Liver (tissue), 9 donors: Measurements from ENCODE around the gene PAIP2. TPM values are rescaled to one million over a fixed set of nuclear protein-coding genes. Genes with fewer than 3 reads are reported as not detected.
A peak's percentile ranks its signal among the peaks of the same experiment; 100 is the strongest.

ENCODE experiments used
- DNase-seq: peaks from one replicate; pipeline ENCODE4 v3.0.0-alpha.2; 2017; ENCODE audit warnings: low spot score
- H3K27ac ChIP-seq, 2 donors: one replicate each; pipeline ENCODE4 v1.7.0; 2013; ENCODE audit warnings: inconsistent platforms in 2 of 2, low read length in 2 of 2, control low read depth in 1 of 2, low read depth in 1 of 2, mild to moderate bottlenecking in 1 of 2
- H3K27me3 ChIP-seq, 4 donors: one replicate each; pipeline versions ENCODE4 v1.6.1 to v1.7.0; 2013; ENCODE audit warnings: low read length in 3 of 4, inconsistent platforms in 1 of 4, mild to moderate bottlenecking in 1 of 4, moderate library complexity in 1 of 4; ENCODE audit not compliant: control insufficient read depth in 4 of 4, insufficient read depth in 4 of 4
- H3K36me3 ChIP-seq, 4 donors: one replicate each; pipeline versions ENCODE4 v1.6.1 to v1.7.0; 2013; ENCODE audit warnings: low read length in 3 of 4, mild to moderate bottlenecking in 3 of 4, low read depth in 1 of 4, moderate library complexity in 1 of 4; ENCODE audit not compliant: control insufficient read depth in 4 of 4, insufficient read depth in 3 of 4
- H3K4me1 ChIP-seq, 4 donors: one replicate each; pipeline versions ENCODE4 v1.6.1 to v1.7.0; 2013; ENCODE audit warnings: low read length in 3 of 4, mild to moderate bottlenecking in 3 of 4, moderate library complexity in 1 of 4; ENCODE audit not compliant: control insufficient read depth in 4 of 4, insufficient read depth in 4 of 4
- H3K4me3 ChIP-seq, 3 donors: one replicate each; pipeline versions ENCODE4 v1.6.1 to v1.7.0; 2013; ENCODE audit warnings: low read length in 3 of 3, control low read depth in 1 of 3, low read depth in 1 of 3, mild to moderate bottlenecking in 1 of 3
- H3K9ac ChIP-seq, 2 donors: one replicate each; pipeline ENCODE4 v1.7.0; 2013; ENCODE audit warnings: low read length in 2 of 2, mild to moderate bottlenecking in 2 of 2, moderate library complexity in 2 of 2, control low read depth in 1 of 2, low read depth in 1 of 2
- H3K9me3 ChIP-seq, 4 donors: one replicate each; pipeline versions ENCODE4 v1.6.1 to v1.7.0; 2013; ENCODE audit warnings: low read length in 3 of 4; ENCODE audit not compliant: control insufficient read depth in 4 of 4
- ATF3 ChIP-seq: IDR thresholded peaks from 2 replicates; pipeline ENCODE4 v1.6.1; 2016; ENCODE audit warnings: antibody characterized with exemption
- CTCF ChIP-seq: fragments of 150-350 bp; IDR thresholded peaks from 2 replicates; pipeline ENCODE4 v1.5.1; 2017; ENCODE audit warnings: improper control_type of control experiment, low read depth, low read length; ENCODE audit not compliant: missing input control
- EGR1 ChIP-seq, 2 donors: IDR thresholded peaks; 2 replicates each; pipeline ENCODE4 v1.6.1; 2016 to 2018; ENCODE audit warnings: antibody characterized with exemption in 2 of 2, low read depth in 2 of 2
- FOXA1 ChIP-seq: IDR thresholded peaks from 2 replicates; pipeline ENCODE4 v1.6.1; 2016; ENCODE audit warnings: antibody characterized with exemption
- FOXA2 ChIP-seq: IDR thresholded peaks from 2 replicates; pipeline ENCODE4 v1.6.1; 2016; ENCODE audit warnings: antibody characterized with exemption
- GABPA ChIP-seq, 2 donors: IDR thresholded peaks in 1 of 2; conservative IDR thresholded peaks in 1 of 2; 2 replicates each; pipeline ENCODE4 v1.6.1; 2016; ENCODE audit warnings: antibody characterized with exemption in 2 of 2, mild to moderate bottlenecking in 1 of 2, moderate library complexity in 1 of 2
- HNF4A ChIP-seq, 2 donors: conservative IDR thresholded peaks; 2 replicates each; pipeline ENCODE4 v1.6.1; 2016; ENCODE audit warnings: antibody characterized with exemption in 2 of 2, mild to moderate bottlenecking in 2 of 2
- HNF4G ChIP-seq: IDR thresholded peaks from 2 replicates; pipeline ENCODE4 v1.6.1; 2016; ENCODE audit warnings: antibody characterized with exemption
- JUND ChIP-seq, 2 donors: IDR thresholded peaks; 2 replicates each; pipeline ENCODE4 v1.6.1; 2016; ENCODE audit warnings: antibody characterized with exemption in 2 of 2
- MAX ChIP-seq: IDR thresholded peaks from 2 replicates; pipeline ENCODE4 v1.6.1; 2016; ENCODE audit warnings: antibody characterized with exemption
- NR2F2 ChIP-seq: IDR thresholded peaks from 2 replicates; pipeline ENCODE4 v1.6.1; 2016; ENCODE audit warnings: antibody characterized with exemption
- RAD21 ChIP-seq, 2 donors: IDR thresholded peaks; 2 replicates each; pipeline ENCODE4 v1.6.1; 2016; ENCODE audit warnings: antibody characterized with exemption in 2 of 2, mild to moderate bottlenecking in 2 of 2
- REST ChIP-seq: IDR thresholded peaks from 2 replicates; pipeline ENCODE4 v1.6.1; 2016; ENCODE audit warnings: antibody characterized with exemption, mild to moderate bottlenecking
- RXRA ChIP-seq, 2 donors: IDR thresholded peaks; 2 replicates each; pipeline ENCODE4 v1.6.1; 2017 to 2018; ENCODE audit warnings: antibody characterized with exemption in 2 of 2, mild to moderate bottlenecking in 1 of 2
- SP1 ChIP-seq: IDR thresholded peaks from 2 replicates; pipeline ENCODE4 v1.6.1; 2018; ENCODE audit warnings: antibody characterized with exemption, mild to moderate bottlenecking
- TAF1 ChIP-seq: conservative IDR thresholded peaks from 2 replicates; pipeline ENCODE4 v1.6.1; 2016; ENCODE audit warnings: antibody characterized with exemption, mild to moderate bottlenecking
- YY1 ChIP-seq: IDR thresholded peaks from 2 replicates; pipeline ENCODE4 v1.6.1; 2016; ENCODE audit warnings: antibody characterized with exemption, mild to moderate bottlenecking
- WGBS: extraction: QIAGEN DNeasy Blood & Tissue Kit; methylation state at CpG from one replicate; pipeline ENCODE4 v1.1.7; 2013; 5-methylcytosine and 5-hydroxymethylcytosine counted together
- polyA plus RNA-seq, 2 donors: library from polyadenylated mRNA; stranded (reverse) in 1 of 2; unstranded in 1 of 2; fragments of 200-250 nt in 1 of 2; fragments of >200 nt in 1 of 2; fragmentation: Nextera tagmentation in 1 of 2; extraction: Ambion mirVana in 1 of 2; gene quantifications; one replicate each; pipeline versions ENCODE4 v1.2.1 to v1.2.3, GENCODE V29; 2013 to 2015
- total RNA-seq, 2 donors: library from RNA; depleted of rRNA; stranded (reverse); fragments of >200 nt; gene quantifications; one replicate each; pipeline ENCODE4 v1.2.3, GENCODE V29; 2014
- TF ChIP-seq, protein P1 (sequence below): IDR thresholded peaks from 2 replicates; pipeline ENCODE4 v1.6.1; 2016; ENCODE audit warnings: antibody characterized with exemption
- donor health status: healthy.
- donor health status: healthy.
- donor health status: healthy.
- donor health status: healthy.
- donor health status: healthy.

Gene PAIP2
- total and polyA plus RNA-seq, 4 donors: 41.5 to 63.2 (median 45.1) TPM

DNA sequence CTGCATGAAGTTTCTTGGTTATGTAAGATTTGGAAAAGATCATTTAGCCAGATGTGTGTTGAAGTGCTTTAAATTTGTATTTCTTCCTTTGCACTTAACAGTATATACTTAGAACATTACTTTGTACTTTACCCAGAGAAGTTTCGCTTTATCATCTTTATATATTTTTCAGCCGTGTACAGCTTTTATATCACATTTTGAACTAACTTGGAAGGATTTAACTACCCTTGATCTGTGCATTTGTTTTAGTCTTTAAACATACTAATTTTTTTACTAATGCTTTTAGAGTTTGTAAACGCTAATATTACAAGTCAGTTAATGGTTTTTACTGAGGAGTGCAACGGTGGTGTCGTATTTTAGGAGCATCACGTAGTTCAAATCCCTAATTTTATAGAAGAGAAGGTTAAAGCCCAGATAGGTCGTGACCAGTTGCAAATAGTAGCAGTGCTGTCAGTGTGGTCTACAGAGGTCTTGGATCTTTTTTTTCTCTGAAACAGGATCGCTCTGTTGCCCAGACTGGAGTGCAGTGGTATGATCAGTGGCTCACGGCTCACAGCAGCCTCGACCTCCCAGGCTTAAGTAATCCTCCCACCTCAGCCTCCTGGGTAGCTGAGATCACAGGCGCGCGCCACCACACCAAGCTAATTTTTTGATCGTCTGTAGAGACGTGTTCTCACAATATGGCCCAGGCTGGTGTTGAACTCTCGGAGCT, 46.2 kb upstream of the PAIP2 start:
- Histone ChIP-seq H3K27ac (peak overlapping the region; percentile 100), H3K36me3 (no peaks in the 10 kb centered on the region), H3K4me3 (peak overlapping the region; percentile 83 to 94 (median 88)), H3K9ac (peak overlapping the region in 1 of 2 donors; percentile 99), H3K9me3 (no peaks in the 10 kb centered on the region), H3K4me1 (peaks cover 7 to 40% (median 28%) of the 10 kb centered on the region in 4 donors), H3K27me3 (no peaks in the 10 kb centered on the region)
- WGBS: 39% methylated on average over 16 of the region's 16 CpGs
- DNase-seq: no peak
- TF ChIP-seq NR2F2 (no peak), CTCF (no peak), RAD21 (IDR thresholded peaks at IDR 0.05) (no peak), HNF4A (conservative IDR thresholded peaks at IDR 0.05) (no peak), EGR1 (IDR thresholded peaks at IDR 0.05; ENCODE audit: low read depth in 2 of 2) (no peak), MAX (no peak), YY1 (no peak), TAF1 (no peak), JUND (IDR thresholded peaks at IDR 0.05) (no peak), FOXA2 (no peak), ATF3 (no peak), SP1 (no peak), HNF4G (no peak), RXRA (IDR thresholded peaks at IDR 0.05) (no peak), REST (no peak), GABPA (IDR thresholded peaks at IDR 0.05 in 1 of 2, conservative IDR thresholded peaks at IDR 0.05 in 1 of 2) (no peak), FOXA1 (no peak)
- TF ChIP-seq, protein P1, sequence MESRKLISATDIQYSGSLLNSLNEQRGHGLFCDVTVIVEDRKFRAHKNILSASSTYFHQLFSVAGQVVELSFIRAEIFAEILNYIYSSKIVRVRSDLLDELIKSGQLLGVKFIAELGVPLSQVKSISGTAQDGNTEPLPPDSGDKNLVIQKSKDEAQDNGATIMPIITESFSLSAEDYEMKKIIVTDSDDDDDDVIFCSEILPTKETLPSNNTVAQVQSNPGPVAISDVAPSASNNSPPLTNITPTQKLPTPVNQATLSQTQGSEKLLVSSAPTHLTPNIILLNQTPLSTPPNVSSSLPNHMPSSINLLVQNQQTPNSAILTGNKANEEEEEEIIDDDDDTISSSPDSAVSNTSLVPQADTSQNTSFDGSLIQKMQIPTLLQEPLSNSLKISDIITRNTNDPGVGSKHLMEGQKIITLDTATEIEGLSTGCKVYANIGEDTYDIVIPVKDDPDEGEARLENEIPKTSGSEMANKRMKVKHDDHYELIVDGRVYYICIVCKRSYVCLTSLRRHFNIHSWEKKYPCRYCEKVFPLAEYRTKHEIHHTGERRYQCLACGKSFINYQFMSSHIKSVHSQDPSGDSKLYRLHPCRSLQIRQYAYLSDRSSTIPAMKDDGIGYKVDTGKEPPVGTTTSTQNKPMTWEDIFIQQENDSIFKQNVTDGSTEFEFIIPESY: no peak
